LHCN-M2 (cell line): ENCODE results near the gene PNKP. TPM values are rescaled to one million over a fixed set of nuclear protein-coding genes. Genes with fewer than 3 reads are reported as not detected.

ENCODE experiments used
- DNase-seq: peaks from one replicate; pipeline ENCODE4 v3.0.0-alpha.2; 2012; ENCODE audit warnings: low read depth
- total RNA-seq: library from RNA; depleted of rRNA; stranded (reverse); fragments of >200 nt; gene quantifications from 2 replicates; pipeline ENCODE4 v1.2.3, GENCODE V29; 2014

Gene PNKP
- total RNA-seq, 1 experiment from 2014 or later: 51.3 TPM

DNA sequence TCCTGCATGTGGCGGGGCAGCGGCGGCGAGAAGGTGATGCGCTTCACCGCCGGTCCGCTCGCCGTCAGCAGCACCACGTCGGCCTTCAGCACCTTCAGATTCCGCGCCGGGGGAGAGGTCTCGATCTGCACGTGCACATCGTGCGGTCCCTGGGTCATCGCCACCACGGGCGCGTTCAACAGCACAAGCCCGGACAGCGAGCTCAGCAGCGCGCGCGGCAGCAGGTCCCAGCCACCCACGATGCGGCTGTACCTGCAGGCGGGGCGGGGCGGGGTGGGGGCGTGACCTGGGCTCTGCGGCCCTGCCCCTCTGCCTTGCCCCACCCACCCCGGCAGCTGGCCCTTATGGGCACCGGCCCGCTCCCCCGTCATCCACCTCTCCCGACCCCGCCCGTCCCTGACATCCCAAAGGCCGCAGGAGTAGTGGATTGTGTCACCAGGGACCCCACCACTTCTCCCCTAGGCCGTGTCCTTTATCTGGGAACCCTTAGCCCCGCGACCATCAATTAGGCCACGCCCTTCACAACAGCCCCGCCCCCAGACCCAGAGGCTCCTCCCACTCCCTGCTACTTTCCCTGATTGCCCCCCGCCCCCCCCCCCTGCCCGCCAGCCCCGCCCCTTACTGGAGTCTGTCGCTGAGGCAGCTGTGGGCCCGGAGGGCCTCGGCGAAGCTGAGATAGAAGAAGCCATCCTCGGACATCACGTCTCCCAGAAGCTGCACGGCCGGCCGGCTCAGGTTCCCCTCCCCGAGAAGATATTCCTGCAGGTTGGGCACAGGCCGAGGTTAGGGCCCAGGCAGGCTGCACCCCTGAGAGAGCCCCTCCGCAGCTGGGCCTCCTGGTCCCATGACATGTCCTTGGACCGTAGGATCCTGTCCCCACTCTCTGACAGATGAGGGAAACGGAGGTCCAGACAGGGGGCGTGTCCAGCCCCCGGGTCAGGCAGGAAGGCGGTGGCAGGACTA is 23.3 kb upstream of the PNKP start:
- DNase-seq: no peak

DNA sequence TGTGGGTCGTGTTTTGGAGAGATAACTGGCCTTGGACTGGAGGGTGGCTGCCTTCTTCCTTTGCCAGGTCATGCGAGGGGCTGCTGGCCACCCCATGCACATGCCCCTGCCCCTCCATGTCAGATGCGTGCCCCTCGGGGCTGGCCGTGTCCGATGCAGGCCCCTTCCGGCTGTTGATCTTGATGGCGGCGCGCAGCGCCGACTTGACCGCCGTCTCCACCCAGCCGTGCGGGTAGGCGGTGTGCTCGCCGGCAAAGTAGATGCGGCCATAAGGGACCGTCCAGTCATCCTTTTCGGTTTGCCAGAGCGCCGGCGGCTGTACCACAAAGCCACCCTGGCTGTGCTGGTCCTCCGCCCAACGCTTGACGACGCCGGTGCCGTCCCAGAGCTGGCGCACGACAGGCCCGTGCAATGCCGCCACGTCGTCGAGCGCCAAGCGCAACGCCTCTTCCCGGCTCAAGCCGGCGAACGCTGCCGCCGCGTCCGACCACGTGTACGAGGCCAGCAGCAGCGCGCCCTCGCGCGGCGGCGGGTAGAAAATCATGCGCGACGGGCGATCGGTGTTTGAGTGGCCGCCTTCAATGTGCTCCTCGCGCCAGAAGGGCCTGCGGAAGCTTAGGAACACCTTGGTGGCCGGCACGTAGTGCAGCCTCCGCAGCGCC is 22.4 kb upstream of the PNKP start:
- peak; percentile 36 for DNase-seq

DNA sequence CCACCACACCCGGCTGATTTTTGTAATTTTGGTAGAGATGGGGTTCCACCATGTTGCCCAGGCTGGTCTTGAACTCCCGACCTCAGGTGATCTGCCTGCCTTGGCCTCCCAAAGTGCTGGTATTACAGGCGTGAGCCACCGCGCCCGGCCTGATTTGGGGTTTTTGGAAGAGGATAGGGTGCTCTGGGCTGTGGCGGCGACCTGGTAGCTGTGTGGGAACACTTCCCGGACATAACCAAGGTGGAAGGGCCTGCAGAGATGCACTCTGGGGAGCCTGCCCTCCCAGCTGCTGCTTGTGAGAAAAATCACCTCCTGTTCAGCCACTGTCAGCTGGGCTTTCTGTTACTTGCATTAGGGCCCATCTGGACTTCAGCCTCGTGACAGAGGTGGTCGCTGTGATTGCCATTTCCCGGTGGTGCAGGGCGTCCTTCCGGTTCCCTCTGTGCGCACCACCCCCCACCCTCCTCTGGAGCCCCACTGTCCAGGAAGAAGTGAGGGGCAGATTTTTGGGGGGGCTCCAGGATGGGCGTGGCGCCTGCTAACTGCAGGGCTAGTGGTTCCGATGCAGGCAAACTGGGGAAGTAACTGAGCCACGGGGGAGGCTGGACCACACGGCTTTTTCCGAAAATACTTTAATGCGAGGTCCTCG is 21.8 kb upstream of the PNKP start:
- DNase-seq: no peak

DNA sequence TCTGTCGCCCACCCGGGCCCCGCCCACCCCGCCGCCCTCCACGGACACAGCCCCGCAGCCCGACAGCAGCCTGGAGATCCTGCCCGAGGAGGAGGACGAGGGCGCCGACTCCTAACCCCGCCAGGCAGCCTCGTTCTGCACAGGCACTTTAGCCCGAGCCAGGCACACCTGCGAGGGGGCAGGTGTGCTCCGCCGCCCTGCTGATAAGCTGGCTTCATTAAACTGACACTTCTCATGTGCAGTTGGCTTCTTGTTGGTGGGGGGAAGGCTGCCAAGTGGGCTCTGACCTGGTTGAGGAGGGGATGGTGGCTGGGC is 21.1 kb upstream of the PNKP start:
- no peak for DNase-seq

DNA sequence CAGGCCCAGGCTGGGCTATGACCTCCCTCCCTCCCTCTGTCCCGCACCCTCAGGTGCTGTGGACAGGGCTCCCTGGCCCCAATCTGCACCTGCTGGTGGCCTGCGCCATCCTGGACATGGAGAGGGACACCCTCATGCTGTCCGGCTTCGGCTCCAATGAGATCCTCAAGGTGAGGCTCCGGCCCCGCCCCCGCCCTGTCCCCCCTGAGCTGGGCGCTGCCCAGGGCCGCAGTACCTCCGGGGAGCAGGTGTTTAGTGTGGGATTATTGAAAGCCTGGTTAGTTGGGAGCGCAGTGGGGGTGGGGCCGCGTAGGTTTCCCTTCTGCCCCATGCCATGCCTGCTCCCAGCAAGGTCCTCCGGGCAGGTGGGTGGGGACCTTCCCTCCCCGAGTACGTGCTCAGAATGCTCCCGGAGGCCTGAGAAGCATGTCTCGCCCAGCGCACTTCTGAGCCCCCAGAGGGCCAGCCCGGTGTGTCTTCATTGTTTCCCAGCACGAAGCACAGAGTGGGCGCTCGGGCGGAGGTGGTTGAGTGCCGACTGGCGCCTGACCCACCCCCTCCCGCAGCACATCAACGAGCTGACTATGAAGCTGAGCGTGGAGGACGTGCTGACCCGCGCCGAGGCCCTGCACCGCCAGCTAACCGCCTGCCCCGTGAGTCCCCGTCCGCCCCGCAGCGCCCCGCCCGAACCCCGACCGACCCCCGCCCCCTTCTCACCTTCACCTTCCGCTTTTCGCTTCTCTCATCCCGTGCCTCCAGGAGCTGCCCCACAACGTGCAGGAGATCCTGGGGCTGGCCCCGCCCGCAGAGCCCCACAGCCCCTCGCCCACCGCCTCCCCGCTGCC is 20.5 kb upstream of the PNKP start:
- DNase-seq: no peak

DNA sequence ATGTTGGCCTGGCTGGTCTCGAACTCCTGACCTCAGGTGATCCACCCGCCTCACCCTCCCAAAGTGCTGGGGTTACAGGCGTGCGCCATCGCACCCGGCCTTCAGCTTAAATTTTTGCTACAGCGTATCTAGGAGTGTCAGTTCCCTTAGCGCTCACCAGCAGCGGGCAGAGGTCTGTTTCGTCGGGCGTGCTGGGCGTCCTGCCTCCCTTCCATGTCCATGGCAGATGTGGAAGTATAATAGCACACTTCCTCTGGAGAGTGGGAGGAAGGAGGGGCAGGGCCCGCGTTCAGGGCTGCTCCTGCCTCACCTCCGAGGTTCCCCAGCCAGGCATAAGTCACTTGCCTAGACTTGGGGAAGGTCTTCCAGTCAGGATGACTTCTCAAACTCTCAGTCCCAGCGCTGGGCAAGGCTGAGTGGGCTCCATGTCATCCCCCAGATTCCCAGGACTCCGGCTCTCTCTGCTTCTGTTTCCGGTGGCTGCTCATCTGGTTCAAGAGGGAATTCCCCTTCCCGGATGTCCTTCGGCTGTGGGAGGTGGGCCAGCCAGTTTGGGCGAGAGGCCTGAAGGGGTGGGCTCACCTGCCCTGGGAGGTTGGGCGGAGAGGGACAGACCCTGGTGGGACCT is 19.8 kb upstream of the PNKP start:
- no peak for DNase-seq

DNA sequence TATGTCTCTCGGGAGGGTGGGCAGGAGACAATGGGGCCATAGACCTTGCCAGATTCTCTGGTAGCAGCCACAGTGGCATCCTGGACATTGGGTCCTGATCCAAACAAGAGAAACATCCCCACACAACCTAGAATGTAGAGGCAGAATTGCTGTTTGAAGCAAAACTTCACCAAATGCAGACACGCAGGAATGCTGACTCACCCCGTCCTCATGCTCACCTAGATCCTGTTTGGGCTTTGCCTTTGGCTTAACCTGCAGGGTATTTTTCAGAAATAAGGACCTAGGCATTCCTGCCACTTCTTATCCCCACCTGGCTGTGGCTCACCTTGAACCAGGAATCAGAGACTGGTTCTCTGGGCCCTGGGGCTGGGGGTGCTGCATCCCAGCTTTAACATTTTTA is 17.4 kb upstream of the PNKP start:
- DNase-seq: no peak

DNA sequence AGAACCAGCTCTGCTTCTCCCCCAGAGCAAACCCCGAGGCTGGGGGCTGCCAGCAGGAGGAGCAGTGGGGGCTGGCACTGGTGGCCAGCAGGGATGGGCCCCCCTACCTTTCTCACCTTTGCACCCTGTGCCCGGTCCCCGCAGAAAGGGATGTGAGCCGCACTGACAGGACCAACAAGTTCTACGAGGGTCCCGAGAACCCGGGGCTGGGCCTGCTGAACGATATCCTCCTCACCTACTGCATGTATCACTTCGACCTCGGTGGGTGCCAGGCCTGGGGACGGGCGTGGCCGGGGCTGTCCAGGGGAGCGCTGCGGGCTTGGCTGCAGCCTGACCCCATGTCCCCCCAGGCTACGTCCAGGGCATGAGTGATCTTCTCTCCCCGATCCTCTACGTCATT is 16.7 kb upstream of the PNKP start:
- no peak for DNase-seq

DNA sequence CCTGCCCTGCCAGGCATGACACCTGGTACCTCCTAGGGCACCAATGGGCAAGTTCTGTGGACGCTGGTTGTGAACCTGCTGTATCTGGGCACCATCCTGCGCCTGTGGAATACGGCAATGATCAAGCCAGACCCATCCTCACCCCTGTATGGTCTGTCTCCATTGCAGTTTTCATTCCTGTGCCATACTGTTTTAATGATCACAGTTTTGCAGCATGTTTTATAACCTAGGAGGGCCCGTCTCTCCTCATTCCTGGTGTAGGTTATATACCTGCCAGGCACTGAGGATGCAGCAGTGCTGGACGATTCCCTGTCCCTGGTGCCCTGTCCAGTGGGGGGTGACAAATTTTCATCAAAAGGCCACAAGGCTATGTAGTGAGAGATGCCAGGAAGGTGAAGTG is 15.7 kb upstream of the PNKP start:
- DNase-seq: no peak

DNA sequence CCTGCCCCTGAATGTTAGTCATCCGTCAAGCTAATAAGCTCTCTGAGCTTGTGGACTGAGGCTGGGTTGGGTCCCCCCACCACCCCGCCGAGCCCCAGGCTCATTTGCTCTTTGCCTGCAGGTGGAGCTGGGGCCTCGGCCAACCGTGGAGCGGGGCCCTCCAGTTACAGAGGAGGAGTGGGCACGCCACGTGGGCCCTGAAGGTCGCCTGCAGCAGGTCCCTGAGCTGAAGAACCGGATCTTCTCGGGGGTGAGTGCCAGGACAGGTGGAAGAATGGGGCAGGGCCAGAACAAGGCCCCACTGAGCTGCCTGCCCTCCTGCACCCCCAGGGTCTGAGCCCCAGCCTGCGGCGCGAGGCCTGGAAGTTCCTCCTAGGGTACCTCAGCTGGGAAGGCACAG is 15.3 kb upstream of the PNKP start:
- no peak for DNase-seq

DNA sequence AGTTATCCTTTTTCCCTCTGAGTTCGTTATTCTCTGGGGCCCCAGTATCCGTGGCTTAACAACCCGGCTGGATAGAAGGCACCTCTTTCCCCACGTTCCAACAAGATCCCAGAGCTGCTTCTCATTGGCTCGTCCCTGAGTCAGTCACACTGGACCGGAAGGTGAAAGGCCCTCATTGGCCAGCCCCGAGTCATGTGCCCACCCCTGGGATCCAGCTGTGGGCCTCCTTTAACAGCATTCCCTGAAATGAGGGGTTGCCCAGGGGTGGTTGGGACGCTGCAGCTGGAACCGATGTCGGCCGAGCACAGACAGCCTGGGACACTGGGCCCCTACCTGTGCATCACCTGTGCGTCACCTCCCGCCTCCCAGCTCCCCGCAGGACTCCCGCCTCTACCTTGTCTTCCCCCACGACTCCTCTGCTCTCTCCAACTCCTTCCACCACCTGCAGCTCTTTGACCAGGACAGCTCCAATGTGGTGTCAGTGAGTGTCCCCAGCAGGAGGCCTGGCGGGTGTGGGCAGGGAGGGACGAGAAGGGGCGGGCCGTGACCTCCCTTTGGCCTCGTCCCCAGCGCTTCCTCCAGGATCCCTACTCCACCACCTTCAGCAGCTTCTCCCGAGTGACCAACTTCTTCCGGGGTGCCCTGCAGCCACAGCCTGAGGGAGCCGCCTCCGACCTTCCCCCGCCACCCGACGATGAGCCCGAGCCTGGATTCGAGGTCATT is 14.5 kb upstream of the PNKP start:
- DNase-seq: no peak

DNA sequence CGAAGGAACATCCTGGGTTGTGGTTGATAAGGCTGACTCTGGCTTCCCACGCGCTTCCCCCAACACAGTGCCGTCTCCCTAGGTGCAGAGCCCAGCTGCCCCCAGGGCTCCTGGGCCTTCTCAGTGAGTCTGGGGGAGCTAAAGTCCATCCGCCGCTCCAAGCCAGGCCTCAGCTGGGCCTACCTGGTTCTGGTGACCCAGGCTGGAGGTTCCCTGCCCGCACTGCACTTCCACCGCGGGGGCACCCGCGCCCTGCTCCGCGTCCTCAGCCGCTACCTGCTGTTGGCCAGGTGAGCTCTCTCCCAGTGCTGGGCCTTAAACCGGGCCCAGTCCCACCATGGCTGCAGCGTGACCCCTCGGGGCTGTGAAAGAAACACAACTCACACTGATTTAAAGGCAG is 13.8 kb upstream of the PNKP start:
- DNase-seq: no peak

DNA sequence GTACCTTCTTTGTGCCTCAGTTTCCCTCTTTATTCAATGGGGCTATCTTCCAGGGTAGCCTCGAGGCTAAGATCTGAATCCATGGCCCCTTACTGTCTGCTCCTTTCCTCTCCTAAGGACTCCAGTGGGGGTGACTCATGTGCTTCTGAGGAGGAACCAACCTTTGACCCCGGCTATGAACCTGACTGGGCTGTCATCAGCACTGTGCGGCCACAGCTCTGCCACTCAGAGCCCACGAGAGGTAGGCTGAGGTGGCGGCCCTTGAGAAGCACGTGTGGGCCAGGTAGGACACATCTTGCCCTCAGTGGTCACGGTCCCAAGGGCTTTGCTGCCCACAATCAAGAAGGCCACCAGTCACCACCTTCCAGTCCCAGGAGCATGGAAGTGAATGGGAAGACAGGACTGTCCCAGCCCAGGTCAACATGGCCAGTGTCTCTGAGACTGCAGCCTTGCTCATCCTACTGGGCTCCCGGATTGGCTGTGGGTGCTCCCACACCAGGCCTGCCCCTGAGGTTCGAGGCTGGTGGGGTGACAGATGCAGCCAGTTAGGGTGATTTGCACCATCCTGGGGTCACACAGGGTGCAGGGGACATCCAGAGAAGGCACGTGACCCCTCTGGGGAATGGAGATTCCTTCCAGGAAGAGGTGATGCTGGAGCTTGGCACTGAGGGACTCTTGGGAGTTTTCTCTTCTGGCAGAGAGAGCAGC is 12.9 kb upstream of the PNKP start:
- DNase-seq: no peak

DNA sequence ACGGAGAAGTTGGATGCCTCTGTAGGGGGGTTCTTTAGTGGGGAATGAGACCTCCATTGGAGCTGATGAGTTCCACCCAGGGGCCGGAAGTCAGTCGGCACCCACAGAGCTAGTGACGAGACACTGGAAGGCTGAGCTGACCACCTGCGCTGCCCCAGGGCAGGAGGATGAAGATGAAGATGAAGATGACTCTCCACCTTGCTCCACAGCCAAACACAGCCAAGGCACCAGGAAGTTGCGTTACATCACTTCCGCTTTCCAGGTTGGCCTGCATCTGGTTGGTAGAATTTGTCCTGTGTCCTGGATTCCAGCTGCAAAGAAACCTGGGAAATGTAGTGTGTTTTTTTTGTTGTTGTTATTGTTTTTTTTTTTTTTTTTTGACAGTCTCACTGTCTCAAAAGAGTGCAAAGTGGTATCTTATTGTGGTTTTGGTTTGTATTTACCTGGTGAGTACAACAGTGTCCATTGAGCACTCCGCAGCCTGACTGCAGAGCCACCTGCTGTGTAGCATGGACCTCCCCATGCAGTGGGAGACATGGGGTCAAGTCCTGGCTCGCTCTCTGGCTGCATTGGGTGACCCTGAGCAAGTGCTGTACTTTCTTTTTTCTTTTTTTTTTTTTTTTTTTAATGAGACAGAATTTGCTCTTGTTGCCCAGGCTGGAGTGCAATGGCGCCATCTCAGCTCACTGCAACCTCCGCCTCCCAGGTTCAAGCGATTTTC is 12.0 kb upstream of the PNKP start:
- DNase-seq: no peak

DNA sequence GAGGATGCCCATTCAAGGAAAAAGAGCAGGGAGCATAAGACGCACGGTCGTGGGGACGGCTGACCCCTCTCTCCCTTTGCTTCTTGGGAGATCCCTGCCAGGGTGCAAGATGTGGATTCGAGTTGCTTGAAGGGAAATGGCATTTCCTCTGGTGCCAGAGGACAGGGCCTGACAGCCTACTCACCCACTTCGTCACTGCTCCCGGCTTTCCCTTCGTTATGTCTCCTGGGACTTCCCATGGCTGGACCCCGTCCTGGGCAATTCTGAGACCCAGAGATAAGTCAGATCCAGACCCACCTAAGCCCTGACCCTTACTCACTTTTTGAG is 11.3 kb upstream of the PNKP start:
- no peak for DNase-seq

DNA sequence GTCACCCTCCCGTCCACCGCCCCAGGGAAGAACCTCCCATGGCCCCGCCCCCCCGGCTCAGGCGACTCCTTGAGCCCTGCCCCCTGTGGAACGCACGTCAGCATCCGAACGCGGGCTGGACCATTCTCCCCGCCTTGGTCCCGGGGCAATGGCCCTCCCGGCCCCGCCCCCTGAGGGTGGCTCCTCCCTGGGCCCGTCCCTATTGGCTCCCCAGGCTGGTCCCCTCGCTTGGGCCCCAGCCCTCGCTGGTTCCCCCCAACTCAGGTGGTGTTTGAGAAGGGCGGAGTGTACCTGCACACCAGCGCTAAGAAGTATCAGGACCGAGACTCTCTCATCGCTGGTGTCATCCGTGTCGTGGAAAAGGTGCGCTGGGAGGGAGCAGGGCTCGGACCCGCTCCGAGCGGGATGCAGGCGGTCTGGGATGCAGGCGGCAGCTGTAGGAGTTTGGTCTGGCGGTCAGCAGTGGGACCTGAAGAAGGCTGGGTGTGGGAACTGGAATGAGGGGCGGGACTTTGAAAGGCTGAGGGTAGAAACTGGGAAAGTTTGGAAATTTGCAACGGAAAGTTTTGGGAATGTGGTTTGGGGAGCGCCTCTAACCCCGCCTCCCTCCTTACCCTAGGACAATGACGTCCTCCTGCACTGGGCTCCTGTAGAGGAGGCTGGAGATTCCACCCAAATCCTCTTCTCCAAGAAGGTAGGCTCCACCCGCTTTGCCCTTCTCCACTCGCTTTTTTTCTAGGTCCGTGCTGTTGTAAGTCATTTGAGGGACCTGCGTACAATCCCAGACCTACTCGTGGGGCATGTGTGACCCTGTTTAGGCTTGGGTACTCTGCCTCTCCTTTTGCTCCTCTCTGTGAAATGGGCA is 10.7 kb upstream of the PNKP start:
- peak; percentile 96 for DNase-seq

DNA sequence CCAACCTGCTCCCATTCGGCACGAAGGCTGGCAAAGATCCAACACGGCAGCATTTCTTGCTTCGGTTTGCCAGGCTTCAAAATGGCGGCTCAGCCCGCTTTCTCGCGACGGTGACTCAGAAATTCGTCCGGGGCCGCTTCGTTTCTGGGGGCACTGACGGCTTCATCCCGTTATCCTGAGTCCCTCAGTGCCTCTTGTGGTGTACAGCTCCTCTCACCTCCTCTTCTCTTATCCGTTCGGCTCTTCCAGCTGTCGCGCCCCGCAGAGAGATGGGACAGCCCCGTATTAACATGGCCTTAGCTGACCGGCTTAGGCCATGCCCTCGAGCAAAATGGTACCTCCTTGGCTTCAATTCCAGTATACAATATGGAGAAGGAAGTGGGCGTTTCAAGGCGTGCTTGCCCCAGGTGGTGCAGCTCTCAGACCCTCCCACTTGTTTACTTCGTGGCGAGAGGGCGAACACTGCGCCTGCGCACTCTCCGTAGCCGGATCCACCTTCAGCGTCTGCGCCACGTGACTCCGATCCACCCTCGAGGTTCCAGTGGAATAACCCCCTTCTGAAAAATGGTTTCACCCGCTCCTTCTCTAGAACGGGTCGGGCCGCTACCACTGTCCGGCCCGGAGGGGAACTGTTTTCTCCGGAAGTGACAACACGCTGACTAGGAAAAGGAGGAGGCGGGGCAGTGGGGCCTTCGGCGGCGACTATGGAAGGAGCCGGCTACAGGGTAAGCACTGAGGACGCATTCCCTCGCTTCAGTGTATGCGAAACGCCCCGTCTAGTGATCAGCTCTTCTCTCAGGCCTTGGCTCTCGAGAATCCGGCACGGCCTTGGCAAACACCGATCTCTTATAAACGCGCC is 9.9 kb upstream of the PNKP start, which contains the start of the genes AKT1S1 and TBC1D17:
TSS of gene AKT1S1 (minus strand) at position 336 of the 859 bp plus-strand sequence. CDS start 4,060 bp downstream, outside the sequence.
TSS of gene TBC1D17 (plus strand) at position 683 of the 859 bp plus-strand sequence. CDS start at position 705, 22 bp downstream.
- DNase-seq: peak; percentile 100
